Mucosa of descending colon (tissue), 3 donors: ENCODE results near the gene HARBI1. TPM values are rescaled to one million over a fixed set of nuclear protein-coding genes. Genes with fewer than 3 reads are reported as not detected.

Source experiments
- ATAC-seq: fragments of 200-7000 bp; cut with Tn5 transposase; one replicate; pipeline ENCODE4 v1.9.1; 2020; ENCODE audit warnings: mild to moderate bottlenecking, moderate library complexity
- DNase-seq, 3 donors: peaks; one replicate each; pipeline ENCODE4 v3.0.0-alpha.2; 2020
- H3K36me3 ChIP-seq: fragments of 200-600 bp; one replicate; pipeline ENCODE4 v1.8.0; 2021; ENCODE audit warnings: low read depth, mild to moderate bottlenecking
- H3K4me1 ChIP-seq: fragments of 200-600 bp; one replicate; pipeline ENCODE4 v1.8.0; 2021; ENCODE audit warnings: low read depth, mild to moderate bottlenecking
- H3K4me3 ChIP-seq: fragments of 200-600 bp; one replicate; pipeline ENCODE4 v1.8.0; 2021; ENCODE audit warnings: mild to moderate bottlenecking
- H3K9me3 ChIP-seq: fragments of 200-600 bp; one replicate; pipeline ENCODE4 v1.8.0; 2021; ENCODE audit warnings: mild to moderate bottlenecking
- CTCF ChIP-seq: fragments of 200-600 bp; IDR thresholded peaks from one replicate; pipeline ENCODE4 v1.8.0; 2022; ENCODE audit warnings: antibody characterized with exemption, mild to moderate bottlenecking
- intact Hi-C, 2 donors: fragments of 100-400 bp; cut with DNase I in 1 of 2; cut with micrococcal nuclease in 1 of 2; formaldehyde crosslinking; loops; one replicate each; pipeline versions ENCODE4 v1.11.0 to v1.11.1; 2022; cut with DNase I, micrococcal nuclease
- total RNA-seq, 3 donors: library from RNA; stranded (reverse); fragmentation: NEBNext Ultra II Directional in 2 of 3; extraction: Animal tissue kit (Norgen Biotek cat#: 25700) in 2 of 3; gene quantifications; one replicate each; pipeline versions ENCODE4 v1.2.1 to v1.2.4, GENCODE V29; 2021 to 2023
- donor health status: DM: no; HTN: no; CAD: no; lungs with moderate emphysema.
- donor health status: DM: no; HTN: no; CAD: no.
- donor health status: DM: no; HTN: yes; CAD: no.

The HARBI1 gene
- total RNA-seq, 3 donors from 2014 or later = 4.5 to 6.0 (median 5.7) TPM

- TF ChIP-seq CTCF = no peak
- ATAC-seq (peak; percentile 31), DNase-seq (peak in 1 of 3 donors; percentile 20)
- Histone ChIP-seq H3K4me1 (no peaks in the 10 kb centered on the region), H3K9me3 (no peaks in the 10 kb centered on the region), H3K4me3 (no peak overlapping the region), H3K36me3 (peaks cover 9% of the 10 kb centered on the region)
- intact Hi-C loops = no loop called here
Measured at GRCh38 chr11:46649180-46649738, 32.2 kb upstream of the HARBI1 start.

GRCh38 chr11:46643986-46644385 is 27.0 kb upstream of the HARBI1 start:
- no peak for TF ChIP-seq CTCF
- Histone ChIP-seq H3K36me3 (peaks cover 1% of the 10 kb centered on the region), H3K4me1 (no peaks in the 10 kb centered on the region), H3K9me3 (no peaks in the 10 kb centered on the region), H3K4me3 (no peak overlapping the region)
- intact Hi-C loops = no loop called here
- ATAC-seq (no peak), DNase-seq (no peak)

GRCh38 chr11:46643531-46643930 is 26.5 kb upstream of the HARBI1 start:
- H3K4me1 ChIP-seq = no peaks in the 10 kb centered on the region
- no peak overlapping the region for H3K4me3 ChIP-seq
- ATAC-seq (no peak), DNase-seq (no peak)
- H3K36me3 ChIP-seq = no peaks in the 10 kb centered on the region
- intact Hi-C loops = no loop called here
- TF ChIP-seq CTCF = no peak
- H3K9me3 ChIP-seq = no peaks in the 10 kb centered on the region

- no peaks in the 10 kb centered on the region for H3K9me3 ChIP-seq
- intact Hi-C loops = no loop called here
- H3K36me3 ChIP-seq = no peaks in the 10 kb centered on the region
- no peak for DNase-seq
- no peak for ATAC-seq
- TF ChIP-seq CTCF = no peak
- H3K4me1 ChIP-seq = no peaks in the 10 kb centered on the region
- no peak overlapping the region for H3K4me3 ChIP-seq
Measured at GRCh38 chr11:46642627-46643335, 25.8 kb upstream of the HARBI1 start.

- no peaks in the 10 kb centered on the region for H3K4me1 ChIP-seq
- intact Hi-C loops = no loop called here
- DNase-seq = no peak
- TF ChIP-seq CTCF = no peak
- H3K4me3 ChIP-seq = no peak overlapping the region
- ATAC-seq = no peak
- no peaks in the 10 kb centered on the region for H3K36me3 ChIP-seq
- H3K9me3 ChIP-seq = no peaks in the 10 kb centered on the region
Measured at GRCh38 chr11:46641639-46642038, 24.6 kb upstream of the HARBI1 start.
